HG03108 (cell line): ENCODE data around the gene GDF15.

Source experiments
- ATAC-seq: cut with Tn5 transposase; IDR thresholded peaks from one replicate; pipeline ENCODE4 v1.9.1; 2021; ENCODE audit warnings: moderate library complexity; ENCODE audit not compliant: unreplicated experiment

The GDF15 gene

GRCh38 chr19:18417250-18418028 is 31.5 kb downstream of the GDF15 start:
- ATAC-seq = peak; percentile 25

- ATAC-seq = no peak
Observed at GRCh38 chr19:18418029-18418482, 32.1 kb downstream of the GDF15 start.

- no peak for ATAC-seq
Observed at GRCh38 chr19:18418483-18419194, 32.7 kb downstream of the GDF15 start.

GRCh38 chr19:18419195-18419698 is 33.3 kb downstream of the GDF15 start, which contains the start of gene SSBP4:
SSBP4 (plus strand) TSS chr19:18419398; CDS start chr19:18419649, 251 bp downstream.
- ATAC-seq = no peak

- no peak for ATAC-seq
Observed at GRCh38 chr19:18419699-18420460, 33.9 kb downstream of the GDF15 start.

- ATAC-seq = no peak
Observed at GRCh38 chr19:18420930-18421329, 35.0 kb downstream of the GDF15 start.

- ATAC-seq = no peak
Observed at GRCh38 chr19:18421371-18421959, 35.5 kb downstream of the GDF15 start.

GRCh38 chr19:18422530-18423191 is 36.7 kb downstream of the GDF15 start:
- ATAC-seq = no peak

GRCh38 chr19:18423258-18424020 is 37.5 kb downstream of the GDF15 start:
- ATAC-seq = no peak

GRCh38 chr19:18424122-18424889 is 38.3 kb downstream of the GDF15 start:
- no peak for ATAC-seq

GRCh38 chr19:18424890-18425514 is 39.0 kb downstream of the GDF15 start:
- ATAC-seq = no peak

GRCh38 chr19:18425515-18426415 is 39.8 kb downstream of the GDF15 start:
- ATAC-seq = no peak

GRCh38 chr19:18426416-18426767 is 40.4 kb downstream of the GDF15 start:
- ATAC-seq = no peak

GRCh38 chr19:18427080-18427742 is 41.3 kb downstream of the GDF15 start:
- ATAC-seq = no peak

- ATAC-seq = no peak
Observed at GRCh38 chr19:18427743-18428113, 41.8 kb downstream of the GDF15 start.

GRCh38 chr19:18428173-18428786 is 42.3 kb downstream of the GDF15 start:
- ATAC-seq = no peak
